Left cardiac atrium (tissue), 4 donors: Measurements from ENCODE around the gene TSNAX. TPM values are rescaled to one million over a fixed set of nuclear protein-coding genes. Genes with fewer than 3 reads are reported as not detected.
"Not testable (repeated sequence)": the region's sequence is repeated elsewhere in the genome, so short reads cannot be mapped to it uniquely, and the experiment has no call there.

Experiments
- ATAC-seq, 2 donors: fragments of 200-7000 bp; cut with Tn5 transposase; one replicate each; pipeline ENCODE4 v1.9.1; 2020; ENCODE audit warnings: mild to moderate bottlenecking in 2 of 2, moderate library complexity in 2 of 2
- DNase-seq: peaks from one replicate; pipeline ENCODE4 v3.0.0-alpha.2; 2020
- intact Hi-C, 2 donors: fragments of 100-400 bp; cut with DNase I; formaldehyde crosslinking; loops; one replicate each; pipeline versions ENCODE4 v1.14.1 to v1.15.1; 2022 to 2023
- long read RNA-seq: library from polyadenylated mRNA; unstranded; transcript quantifications from one replicate; pipeline ENCODE4 v2.0.0, GENCODE V29; 2021
- total RNA-seq, 2 donors: library from RNA; stranded (reverse); fragmentation: NEBNext Ultra II Directional; extraction: Animal tissue kit (Norgen Biotek cat#: 25700); gene quantifications; one replicate each; pipeline ENCODE4 v1.2.1, GENCODE V29; 2021
- donor health status: DM: no; HTN: yes; CAD: no.
- donor health status: DM: no; HTN: yes; CAD: no; lungs with severe emphysema.
- donor health status: DM: yes; HTN: yes; CAD: no.
- donor health status: Dilated cardiomyopathy.

TSNAX gene
- total RNA-seq = 10 to 100 TPM; 27.8 to 44.0 TPM
- long read RNA-seq, transcript TSNAX-201 (6 exons, 2,650 nt) = major isoform, 69 of 71 reads
- long read RNA-seq, partial matches to known transcripts = 0 of 71 reads
- long read RNA-seq, other reads (novel, unspliced or antisense) = 2 of 71 reads

GRCh38 chr1:231528172-231529029, at the start of gene TSNAX:
TSS of gene TSNAX (plus strand) at chr1:231528669. CDS start at chr1:231528811, 142 bp downstream.
- DNase-seq (peak; percentile 94), ATAC-seq (peak; percentile 99 to 100)
- intact Hi-C loops = loop anchor here in 1 of 2 donors (5.0 kb wide), 1 partner anchor 101 kb away; no protein-coding TSS in a partner anchor

GRCh38 chr1:231478811-231479210, 49.7 kb upstream of the TSNAX start:
- no peak for ATAC-seq

GRCh38 chr1:231480008-231480407, 48.5 kb upstream of the TSNAX start:
- intact Hi-C loops = loop anchor here in 1 of 2 donors (10.0 kb wide), 1 partner anchor 45 kb away; no protein-coding TSS in a partner anchor
- no peak for ATAC-seq
- DNase-seq = no peak

More at GRCh38 chr1:231478811-231479210, 49.7 kb upstream of the TSNAX start:
- intact Hi-C loops = no loop called here
- no peak for DNase-seq

- intact Hi-C loops = loop anchor here in 1 of 2 donors (10.0 kb wide), 1 partner anchor 46 kb away; no protein-coding TSS in a partner anchor
- ATAC-seq (no peak), DNase-seq (no peak)
Measured at GRCh38 chr1:231481289-231481688, 47.2 kb upstream of the TSNAX start.

- ATAC-seq (no peak), DNase-seq (no peak)
- intact Hi-C loops = loop anchor here in 1 of 2 donors (10.0 kb wide), 1 partner anchor 50 kb away; no protein-coding TSS in a partner anchor
Measured at GRCh38 chr1:231485029-231485784, 43.3 kb upstream of the TSNAX start.

GRCh38 chr1:231487019-231487418, 41.5 kb upstream of the TSNAX start:
- ATAC-seq = no peak
- DNase-seq = no peak
- intact Hi-C loops = loop anchor here in 1 of 2 donors (10.0 kb wide), 1 partner anchor 52 kb away; no protein-coding TSS in a partner anchor

GRCh38 chr1:231487910-231488309, 40.6 kb upstream of the TSNAX start:
- no peak for DNase-seq
- no peak for ATAC-seq
- intact Hi-C loops = loop anchor here in 1 of 2 donors (10.0 kb wide), 1 partner anchor 53 kb away; no protein-coding TSS in a partner anchor

GRCh38 chr1:231493421-231494185, 34.9 kb upstream of the TSNAX start:
- DNase-seq = no peak
- intact Hi-C loops = no loop called here
- ATAC-seq = peak in 1 of 2 donors; percentile 70

GRCh38 chr1:231494439-231495110, 33.9 kb upstream of the TSNAX start:
- DNase-seq = no peak
- ATAC-seq = no peak
- intact Hi-C loops = no loop called here

GRCh38 chr1:231497629-231498152, 30.8 kb upstream of the TSNAX start:
- no peak for ATAC-seq
- DNase-seq = no peak
- intact Hi-C loops = no loop called here

GRCh38 chr1:231499148-231499763, 29.2 kb upstream of the TSNAX start:
- intact Hi-C loops = no loop called here

GRCh38 chr1:231500666-231501065, 27.8 kb upstream of the TSNAX start:
- no peak for DNase-seq
- intact Hi-C loops = no loop called here
- peak in 1 of 2 donors; percentile 81 for ATAC-seq

More at GRCh38 chr1:231499148-231499763, 29.2 kb upstream of the TSNAX start:
- DNase-seq = no peak
- no peak for ATAC-seq

GRCh38 chr1:231503168-231503567, 25.3 kb upstream of the TSNAX start:
- DNase-seq, ATAC-seq, intact Hi-C loops: not testable (repeated sequence)

- DNase-seq (no peak), ATAC-seq (no peak)
- intact Hi-C loops = no loop called here
Measured at GRCh38 chr1:231507476-231508355, 20.8 kb upstream of the TSNAX start.

GRCh38 chr1:231508497-231508896, 20.0 kb upstream of the TSNAX start:
- intact Hi-C loops = no loop called here
- no peak for ATAC-seq
- DNase-seq = no peak

- no peak for DNase-seq
- intact Hi-C loops = no loop called here
- no peak for ATAC-seq
Measured at GRCh38 chr1:231508941-231509340, 19.5 kb upstream of the TSNAX start.
